Transverse colon (tissue), 4 donors: ENCODE data around the gene PCDHB10.
"Not testable (repeated sequence)": the region's sequence is repeated elsewhere in the genome, so short reads cannot be mapped to it uniquely, and the experiment has no call there.

Experiments used
- EP300 ChIP-seq: sonication (generic); formaldehyde crosslinking; IDR thresholded peaks from one replicate; pipeline ENCODE4 v1.6.1; 2017; ENCODE audit warnings: antibody characterized with exemption, low read depth
- POLR2A ChIP-seq: fragments of 450-650 bp; IDR thresholded peaks from one replicate; pipeline ENCODE4 v1.6.1; 2016; ENCODE audit warnings: antibody characterized with exemption, mild to moderate bottlenecking, moderate library complexity
- POLR2AphosphoS5 ChIP-seq, 3 donors: sonication (generic); formaldehyde crosslinking; IDR thresholded peaks; one replicate each; pipeline ENCODE4 v1.6.1; 2016; ENCODE audit warnings: antibody characterized with exemption in 3 of 3
- TF ChIP-seq, protein P1 (sequence below), 5 experiments: fragments of 200-600 bp in 3 of 5; fragments of 450-650 bp in 2 of 5; sonication (generic) in 3 of 5; IDR thresholded peaks; 1 replicate in 2 of 5; 2 replicates in 3 of 5; pipeline ENCODE4 v1.5.1; 2016 to 2017; ENCODE audit warnings: antibody characterized with exemption in 5 of 5, inconsistent platforms in 3 of 5, mild to moderate bottlenecking in 2 of 5, moderate library complexity in 1 of 5

DNA sequence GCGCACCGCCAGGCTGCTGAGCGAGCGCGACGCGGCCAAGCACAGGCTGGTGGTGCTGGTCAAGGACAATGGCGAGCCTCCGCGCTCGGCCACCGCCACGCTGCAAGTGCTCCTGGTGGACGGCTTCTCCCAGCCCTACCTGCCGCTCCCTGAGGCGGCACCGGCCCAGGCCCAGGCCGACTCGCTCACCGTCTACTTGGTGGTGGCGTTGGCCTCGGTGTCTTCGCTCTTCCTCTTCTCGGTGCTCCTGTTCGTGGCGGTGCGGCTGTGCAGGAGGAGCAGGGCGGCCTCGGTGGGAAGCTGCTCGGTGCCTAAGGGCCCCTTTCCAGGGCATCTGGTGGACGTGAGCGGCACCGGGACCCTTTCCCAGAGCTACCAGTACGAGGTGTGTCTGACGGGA, 9.5 kb downstream of the PCDHB10 start:
- TF ChIP-seq POLR2A; EP300; POLR2AphosphoS5 (IDR thresholded peaks at IDR 0.05): not testable (repeated sequence)
- TF ChIP-seq, protein P1, sequence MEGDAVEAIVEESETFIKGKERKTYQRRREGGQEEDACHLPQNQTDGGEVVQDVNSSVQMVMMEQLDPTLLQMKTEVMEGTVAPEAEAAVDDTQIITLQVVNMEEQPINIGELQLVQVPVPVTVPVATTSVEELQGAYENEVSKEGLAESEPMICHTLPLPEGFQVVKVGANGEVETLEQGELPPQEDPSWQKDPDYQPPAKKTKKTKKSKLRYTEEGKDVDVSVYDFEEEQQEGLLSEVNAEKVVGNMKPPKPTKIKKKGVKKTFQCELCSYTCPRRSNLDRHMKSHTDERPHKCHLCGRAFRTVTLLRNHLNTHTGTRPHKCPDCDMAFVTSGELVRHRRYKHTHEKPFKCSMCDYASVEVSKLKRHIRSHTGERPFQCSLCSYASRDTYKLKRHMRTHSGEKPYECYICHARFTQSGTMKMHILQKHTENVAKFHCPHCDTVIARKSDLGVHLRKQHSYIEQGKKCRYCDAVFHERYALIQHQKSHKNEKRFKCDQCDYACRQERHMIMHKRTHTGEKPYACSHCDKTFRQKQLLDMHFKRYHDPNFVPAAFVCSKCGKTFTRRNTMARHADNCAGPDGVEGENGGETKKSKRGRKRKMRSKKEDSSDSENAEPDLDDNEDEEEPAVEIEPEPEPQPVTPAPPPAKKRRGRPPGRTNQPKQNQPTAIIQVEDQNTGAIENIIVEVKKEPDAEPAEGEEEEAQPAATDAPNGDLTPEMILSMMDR (IDR thresholded peaks at IDR 0.05): not testable (repeated sequence)
